HepG2 (cell line): ENCODE measurements around the gene QRICH2. TPM values are rescaled to one million over a fixed set of nuclear protein-coding genes. Genes with fewer than 3 reads are reported as not detected.

ENCODE experiments used
- ATAC-seq: fragments of 200-7000 bp; cut with Tn5 transposase; 3 replicates; pipeline ENCODE4 v1.9.1; 2020; ENCODE audit warnings: mild to moderate bottlenecking, moderate library complexity
- BruUV-seq: library from RNA; stranded (reverse); fragments of 400-500 nt; replicated peaks from 2 replicates; lab custom pipeline; 2021; lab: Mats Ljungman, UMichigan
- CTCF ChIA-PET: fragments of 300-600 bp; formaldehyde crosslinking; extraction: SDS; loops from one replicate; lab custom pipeline; 2021; ENCODE audit warnings: low total read pairs, inconsistent platforms, low intra/inter-chr PET ratio; lab: Yijun Ruan, JAX
- POLR2A ChIA-PET: fragments of 350-600 bp; sonication (Branson Sonifier 250); formaldehyde crosslinking; loops from one replicate; lab custom pipeline; 2020; ENCODE audit warnings: antibody characterized with exemption, inconsistent platforms; lab: Yijun Ruan, JAX
- DNase-seq: peaks from one replicate; pipeline ENCODE4 v3.0.0-alpha.2; 2015; ENCODE audit warnings: low spot score
- FAIRE-seq: peaks from 3 replicates; lab custom pipeline; 2011; peaks lifted over from hg19 to GRCh38; lab: Jason Lieb, UNC
- H2AFZ ChIP-seq: one replicate; pipeline ENCODE4 v1.6.1; 2011; ENCODE audit warnings: low read length, inconsistent platforms
- H3K27ac ChIP-seq: fragments of 300-600 bp; 3 replicates; pipeline ENCODE4 v1.8.0; 2011; ENCODE audit warnings: mixed run types, mild to moderate bottlenecking, mixed read lengths, low read length, inconsistent platforms; ENCODE audit not compliant: insufficient read depth; ENCODE audit errors: extremely low read length
- H3K27me3 ChIP-seq, 2 experiments: fragments of 200-600 bp in 1 of 2; 2 replicates in 1 of 2; 3 replicates in 1 of 2; pipeline versions ENCODE4 v1.6.0 to v1.8.0; 2011; ENCODE audit warnings: low read length in 2 of 2, mild to moderate bottlenecking in 2 of 2, moderate library complexity in 2 of 2, inconsistent platforms in 1 of 2; ENCODE audit not compliant: insufficient read depth in 2 of 2, control insufficient read depth in 1 of 2
- H3K36me3 ChIP-seq, 2 experiments: fragments of 200-600 bp in 1 of 2; replicated peaks in 1 of 2; 2 replicates in 1 of 2; 3 replicates in 1 of 2; pipeline versions ENCODE4 v1.5.1 to v1.8.0; 2011; ENCODE audit warnings: low read length in 2 of 2, inconsistent platforms in 1 of 2; ENCODE audit not compliant: insufficient read depth in 2 of 2, control insufficient read depth in 1 of 2
- H3K4me1 ChIP-seq: 2 replicates; pipeline ENCODE4 v1.5.1; 2012; ENCODE audit warnings: low read length, inconsistent platforms; ENCODE audit not compliant: insufficient read depth
- H3K4me2 ChIP-seq: 2 replicates; pipeline ENCODE4 v1.6.0; 2011; ENCODE audit warnings: low read depth, low read length, inconsistent platforms
- H3K4me3 ChIP-seq, 3 experiments: fragments of 200-600 bp in 1 of 3; sonication (generic), shearing (Covaris generic) in 1 of 3; replicated peaks in 1 of 3; 2 replicates each; pipeline ENCODE4 v1.5.1; 2011 to 2016; ENCODE audit warnings: low read length in 3 of 3, inconsistent platforms in 2 of 3, low read depth in 2 of 3, mild to moderate bottlenecking in 2 of 3, control low read depth in 1 of 3, mixed read lengths in 1 of 3; ENCODE audit not compliant: insufficient read depth in 1 of 3
- H3K79me2 ChIP-seq: one replicate; pipeline ENCODE4 v1.6.1; 2011; ENCODE audit warnings: low read length, inconsistent platforms; ENCODE audit not compliant: insufficient read depth
- H3K9ac ChIP-seq: 2 replicates; pipeline ENCODE4 v1.6.0; 2011; ENCODE audit warnings: mild to moderate bottlenecking, low read depth, low read length, inconsistent platforms; ENCODE audit not compliant: insufficient read depth
- H3K9me3 ChIP-seq: 2 replicates; pipeline ENCODE4 v1.5.1; 2012; ENCODE audit warnings: mild to moderate bottlenecking, low read length
- H4K20me1 ChIP-seq: 2 replicates; pipeline ENCODE4 v1.6.0; 2011; ENCODE audit warnings: inconsistent platforms, mild to moderate bottlenecking, low read length, moderate library complexity; ENCODE audit not compliant: insufficient read depth
- FOXM1 ChIP-seq: sonication (generic); formaldehyde crosslinking; IDR thresholded peaks from 2 replicates; pipeline ENCODE4 v1.5.0; 2020; ENCODE audit warnings: missing genetic modification reagents
- GABPA ChIP-seq, 2 experiments: IDR thresholded peaks; 2 replicates each; pipeline ENCODE4 v1.6.1; 2011 to 2016; ENCODE audit warnings: low read depth in 2 of 2, low read length in 1 of 2, missing biosample characterization in 1 of 2, missing genetic modification characterization in 1 of 2
- ZNF337 ChIP-seq: sonication (generic); formaldehyde crosslinking; IDR thresholded peaks from 2 replicates; pipeline ENCODE4 v1.5.1; 2020; ENCODE audit warnings: missing genetic modification reagents, low read depth, mild to moderate bottlenecking, borderline replicate concordance
- ZNF737 ChIP-seq: sonication (generic); formaldehyde crosslinking; IDR thresholded peaks from 2 replicates; pipeline ENCODE4 v1.5.0; 2020; ENCODE audit warnings: missing genetic modification reagents, mild to moderate bottlenecking, borderline replicate concordance
- WGBS: methylation state at CpG from one replicate; pipeline ENCODE4 v1.1.6; 2017; ENCODE audit warnings: low lambda C conversion rate; 5-methylcytosine and 5-hydroxymethylcytosine counted together
- in situ Hi-C: cut with HindIII; loops from 2 replicates; pipeline ENCODE4 v1.10.0; 2017; ENCODE audit warnings: low pct_unique_long_range_greater_than_20kb; ENCODE audit not compliant: extremely low pct_ligation_motif_present
- intact Hi-C: fragments of 100-400 bp; cut with micrococcal nuclease; formaldehyde crosslinking; loops from one replicate; pipeline ENCODE4 v1.10.0; 2022; ENCODE audit not compliant: unreplicated experiment
- polyA plus RNA-seq, 8 experiments: library from polyadenylated mRNA; depleted of rRNA in 3 of 8; stranded (reverse) in 7 of 8; unstranded in 1 of 8; fragments of >200 nt; fragmentation: Illumina TruSeq in 4 of 8; extraction: Trizol in 4 of 8; gene quantifications; 2 replicates each; pipeline versions ENCODE4 v1.2.1 to v1.2.3, GENCODE V29; 2011 to 2016; ENCODE audit warnings: low read depth in 4 of 8, missing spikeins in 1 of 8, mixed read lengths in 1 of 8; ENCODE audit not compliant: insufficient read depth in 1 of 8
- total RNA-seq, 5 experiments: library from RNA; depleted of rRNA; stranded (reverse); fragments of >200 nt; fragmentation: Illumina TruSeq; extraction: Trizol; gene quantifications; 2 replicates each; pipeline ENCODE4 v1.2.3, GENCODE V29; 2016; ENCODE audit warnings: low read depth in 1 of 5
- TF ChIP-seq, protein P1 (sequence below): sonication (generic); formaldehyde crosslinking; IDR thresholded peaks from 2 replicates; pipeline ENCODE4 v1.5.1; 2020; ENCODE audit warnings: mild to moderate bottlenecking, missing genetic modification reagents, moderate library complexity
- TF ChIP-seq, protein P2 (sequence below): sonication (generic); formaldehyde crosslinking; IDR thresholded peaks from 2 replicates; pipeline ENCODE4 v1.5.1; 2020; ENCODE audit warnings: mild to moderate bottlenecking, missing genetic modification reagents, borderline replicate concordance

Gene QRICH2
- total and polyA plus RNA-seq, 2 of the 13 experiments (the other 11 are each of a cell fraction or from before 2014, with no cell fraction given) = 3.7 to 5.7 TPM

DNA sequence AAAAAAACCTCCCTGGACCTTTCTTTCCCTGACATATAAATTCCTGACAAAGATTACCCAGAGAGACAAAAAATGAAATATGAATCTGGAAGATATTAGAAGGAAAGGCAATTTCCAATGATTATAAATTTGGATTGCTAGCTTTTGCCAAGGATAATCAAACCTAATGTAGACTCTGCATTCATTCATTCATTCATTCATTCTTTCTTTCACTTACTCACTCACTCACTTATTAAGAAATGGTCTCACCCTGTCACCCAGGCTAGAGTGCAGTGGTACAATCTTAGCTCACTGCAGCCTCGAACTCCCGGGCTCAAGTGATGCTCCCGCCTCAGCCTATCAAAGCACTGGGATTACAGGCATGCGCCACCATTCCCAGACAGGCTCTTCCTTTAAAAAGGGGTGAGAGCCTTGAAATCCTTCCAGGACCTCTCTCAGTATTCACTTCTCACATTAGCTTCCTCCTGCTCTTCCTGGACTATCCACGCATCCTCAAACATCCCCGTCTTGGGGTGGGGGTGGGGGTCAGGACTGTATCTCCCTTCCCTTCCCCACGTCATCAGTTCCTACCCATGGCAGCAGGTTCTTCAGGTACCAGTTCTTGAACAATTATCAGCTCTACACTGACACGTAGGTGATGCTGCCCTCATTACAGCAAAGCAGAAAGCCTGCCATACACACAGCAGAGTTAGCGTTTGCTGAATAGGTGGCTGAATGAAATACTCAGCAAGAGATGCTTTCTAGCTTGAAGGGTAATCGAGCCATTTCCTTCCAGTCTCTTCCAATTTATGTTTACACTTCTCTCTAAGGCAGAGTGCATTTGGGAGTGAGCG, 25.8 kb upstream of the QRICH2 start (continued):
- TF ChIP-seq, protein P1, sequence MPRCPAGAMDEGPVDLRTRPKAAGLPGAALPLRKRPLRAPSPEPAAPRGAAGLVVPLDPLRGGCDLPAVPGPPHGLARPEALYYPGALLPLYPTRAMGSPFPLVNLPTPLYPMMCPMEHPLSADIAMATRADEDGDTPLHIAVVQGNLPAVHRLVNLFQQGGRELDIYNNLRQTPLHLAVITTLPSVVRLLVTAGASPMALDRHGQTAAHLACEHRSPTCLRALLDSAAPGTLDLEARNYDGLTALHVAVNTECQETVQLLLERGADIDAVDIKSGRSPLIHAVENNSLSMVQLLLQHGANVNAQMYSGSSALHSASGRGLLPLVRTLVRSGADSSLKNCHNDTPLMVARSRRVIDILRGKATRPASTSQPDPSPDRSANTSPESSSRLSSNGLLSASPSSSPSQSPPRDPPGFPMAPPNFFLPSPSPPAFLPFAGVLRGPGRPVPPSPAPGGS (CRISPR knock-in tag) = no peak
- no peak for TF ChIP-seq ZNF737 (CRISPR knock-in tag)
- TF ChIP-seq, all 625 proteins: peak for 4

DNA sequence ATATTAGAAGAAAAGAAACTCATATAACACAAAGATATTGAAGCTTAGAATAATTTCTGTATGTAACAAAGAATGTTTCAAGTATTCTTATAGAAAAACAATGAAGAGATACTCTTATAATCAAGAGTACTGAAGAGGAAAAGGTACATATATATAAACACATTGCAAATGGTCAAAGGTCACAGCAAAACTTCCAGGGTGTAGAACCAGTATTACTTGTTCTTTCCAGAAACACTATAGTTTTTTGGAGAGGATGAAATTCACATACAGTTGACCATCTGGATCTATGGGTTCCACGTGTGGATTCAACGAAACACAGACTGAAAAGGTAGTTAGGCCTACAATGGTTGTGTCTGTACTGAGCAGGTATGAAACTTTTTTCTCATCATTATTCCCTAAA, 23.0 kb upstream of the QRICH2 start:
- in situ Hi-C loops (no loop called here), intact Hi-C loops (no loop called here)
- CTCF ChIA-PET = no interaction called here
- peaks cover 34 to 79% of the 10 kb centered on the region in 2 experiments for H3K36me3 ChIP-seq
- POLR2A ChIA-PET = interaction anchor here (1.6 kb wide), 1 partner anchor 22 kb away, joined by 6 read pairs; the partner anchor contains the start of gene PRPSAP1
- H3K9ac ChIP-seq = no peak overlapping the region
- no peak for DNase-seq
- H3K9me3 ChIP-seq = no peaks in the 10 kb centered on the region
- no peak overlapping the region for H3K27ac ChIP-seq
- no peak overlapping the region for H3K4me3 ChIP-seq
- FAIRE-seq = no peak
- H3K27me3 ChIP-seq = no peaks in the 10 kb centered on the region
- H3K79me2 ChIP-seq = peaks cover 39% of the 10 kb centered on the region
- WGBS = 99% methylated on average over 2 of the region's 2 CpGs
- H3K4me1 ChIP-seq = no peaks in the 10 kb centered on the region
- no peak overlapping the region for H3K4me2 ChIP-seq
- peaks cover 27% of the 10 kb centered on the region for H4K20me1 ChIP-seq
- no peak overlapping the region for H2AFZ ChIP-seq
- TF ChIP-seq GABPA (IDR thresholded peaks at IDR 0.05; ENCODE audit: low read depth, low read length) (no peak), GABPA (CRISPR knock-in tag; IDR thresholded peaks at IDR 0.05; ENCODE audit: low read depth) (no peak), FOXM1 (CRISPR knock-in tag) (no peak), ZNF337 (no peak)
- TF ChIP-seq, protein P2, sequence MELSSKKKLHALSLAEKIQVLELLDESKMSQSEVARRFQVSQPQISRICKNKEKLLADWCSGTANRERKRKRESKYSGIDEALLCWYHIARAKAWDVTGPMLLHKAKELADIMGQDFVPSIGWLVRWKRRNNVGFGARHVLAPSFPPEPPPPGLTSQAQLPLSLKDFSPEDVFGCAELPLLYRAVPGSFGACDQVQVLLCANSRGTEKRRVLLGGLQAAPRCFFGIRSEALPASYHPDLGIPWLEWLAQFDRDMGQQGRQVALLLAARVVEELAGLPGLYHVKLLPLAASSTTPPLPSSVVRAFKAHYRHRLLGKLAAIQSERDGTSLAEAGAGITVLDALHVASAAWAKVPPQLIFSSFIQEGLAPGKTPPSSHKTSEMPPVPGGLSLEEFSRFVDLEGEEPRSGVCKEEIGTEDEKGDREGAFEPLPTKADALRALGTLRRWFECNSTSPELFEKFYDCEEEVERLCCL (CRISPR knock-in tag) = no peak
- TF ChIP-seq, all 625 proteins: peak for 0
- ATAC-seq = no peak
- no TSS peak for BruUV-seq
